Ramos (cell line): ENCODE data around the gene SLC22A2.

Experiments used
- in situ Hi-C: fragments of 300-500 bp; cut with MboI; formaldehyde crosslinking; loops from one replicate; pipeline ENCODE4 v1.14.3; 2022; ENCODE audit warnings: low sequenced_read_pairs; ENCODE audit not compliant: unreplicated experiment

SLC22A2 gene

GRCh38 chr6:160173806-160174527 is 84.7 kb downstream of the SLC22A2 start:
- in situ Hi-C loops: no loop called here

DNA sequence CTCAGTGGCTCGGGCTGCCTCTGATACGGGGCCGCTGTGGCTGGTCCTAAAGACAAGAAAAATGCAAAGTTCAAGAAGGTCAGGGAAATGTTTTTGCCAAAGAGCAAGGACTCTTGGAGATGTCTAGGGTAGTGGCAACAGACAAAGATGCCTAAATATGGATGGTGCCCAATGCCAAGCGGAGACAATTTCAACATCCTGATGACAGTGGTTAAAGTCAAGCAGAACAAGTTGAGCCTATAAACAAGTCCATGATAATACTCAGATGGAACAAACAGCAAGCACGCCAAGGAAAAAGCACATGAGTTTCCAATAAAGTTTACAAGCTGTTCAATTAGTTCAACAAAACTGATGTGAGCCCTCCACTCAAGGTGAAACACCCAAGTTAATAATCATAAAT is 85.9 kb downstream of the SLC22A2 start:
- in situ Hi-C loops: no loop called here

DNA sequence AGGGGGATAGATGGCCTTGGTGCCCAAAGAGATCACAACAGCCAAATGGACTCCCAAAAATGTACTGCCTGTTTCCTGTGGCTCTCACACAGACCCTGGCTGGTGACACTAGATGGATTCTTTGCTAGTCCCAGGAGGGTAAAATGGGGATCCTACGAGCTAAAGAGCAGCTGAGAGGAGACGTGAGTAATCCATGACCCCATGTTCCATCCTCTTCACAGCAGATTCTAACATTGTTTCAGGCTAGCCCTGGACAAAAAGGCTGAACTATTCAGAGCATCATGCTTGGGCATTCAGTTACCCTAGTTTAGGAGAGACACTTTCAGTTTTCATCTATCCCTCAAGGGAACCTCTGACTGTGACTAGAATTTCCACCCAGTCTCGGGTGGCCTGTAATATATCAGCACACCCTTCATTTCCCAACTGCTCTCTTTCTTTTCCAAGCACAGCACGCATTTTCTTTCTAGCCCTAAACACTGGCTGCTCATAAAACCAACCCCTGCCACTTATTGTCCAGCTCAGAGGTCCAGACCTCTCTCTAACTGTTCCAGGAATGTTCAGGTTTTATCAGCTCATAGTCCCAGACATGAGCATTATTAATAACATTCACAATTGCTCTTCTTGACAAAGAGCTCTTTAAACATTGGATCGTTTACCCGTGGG is 88.5 kb downstream of the SLC22A2 start:
- in situ Hi-C loops: no loop called here

DNA sequence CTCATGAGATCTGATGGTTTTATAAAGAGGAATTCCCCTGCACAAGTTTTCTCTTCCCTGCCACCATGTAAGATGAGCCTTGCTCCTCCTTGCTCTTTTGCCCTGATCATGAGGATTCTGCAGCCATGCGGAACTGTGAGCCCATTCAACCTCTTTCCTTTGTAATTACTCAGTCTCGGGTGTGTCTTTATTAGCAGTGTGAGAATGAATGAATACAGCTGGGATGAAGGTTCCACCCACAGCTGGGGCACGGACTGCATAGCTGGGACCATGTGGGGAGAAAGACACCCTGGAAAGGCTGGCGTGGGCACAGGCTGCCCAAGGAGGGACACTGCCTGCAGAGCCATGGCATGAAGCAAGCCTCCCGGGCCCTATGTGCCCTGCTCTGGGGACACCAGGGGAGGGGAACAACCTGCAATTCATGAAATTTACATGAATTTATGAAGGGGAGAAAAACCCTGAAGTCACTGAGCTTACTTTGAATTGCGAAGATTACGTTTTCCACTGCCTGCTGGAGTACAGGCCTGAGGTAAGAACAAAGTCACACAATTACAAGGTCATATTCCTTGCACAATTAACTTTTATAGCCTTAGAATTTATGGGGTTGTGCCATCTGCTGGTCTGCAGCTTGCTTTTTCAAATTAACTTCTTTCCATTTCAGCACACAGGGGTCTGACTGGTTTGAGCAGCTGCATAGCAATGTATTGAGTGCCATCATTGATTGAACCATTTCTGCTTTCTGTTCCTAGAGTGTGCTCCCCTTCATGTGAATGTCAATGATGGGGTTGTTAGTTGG is 90.8 kb downstream of the SLC22A2 start:
- in situ Hi-C loops: no loop called here
